ENCODE measurements around the gene PTPRN2.

DNA sequence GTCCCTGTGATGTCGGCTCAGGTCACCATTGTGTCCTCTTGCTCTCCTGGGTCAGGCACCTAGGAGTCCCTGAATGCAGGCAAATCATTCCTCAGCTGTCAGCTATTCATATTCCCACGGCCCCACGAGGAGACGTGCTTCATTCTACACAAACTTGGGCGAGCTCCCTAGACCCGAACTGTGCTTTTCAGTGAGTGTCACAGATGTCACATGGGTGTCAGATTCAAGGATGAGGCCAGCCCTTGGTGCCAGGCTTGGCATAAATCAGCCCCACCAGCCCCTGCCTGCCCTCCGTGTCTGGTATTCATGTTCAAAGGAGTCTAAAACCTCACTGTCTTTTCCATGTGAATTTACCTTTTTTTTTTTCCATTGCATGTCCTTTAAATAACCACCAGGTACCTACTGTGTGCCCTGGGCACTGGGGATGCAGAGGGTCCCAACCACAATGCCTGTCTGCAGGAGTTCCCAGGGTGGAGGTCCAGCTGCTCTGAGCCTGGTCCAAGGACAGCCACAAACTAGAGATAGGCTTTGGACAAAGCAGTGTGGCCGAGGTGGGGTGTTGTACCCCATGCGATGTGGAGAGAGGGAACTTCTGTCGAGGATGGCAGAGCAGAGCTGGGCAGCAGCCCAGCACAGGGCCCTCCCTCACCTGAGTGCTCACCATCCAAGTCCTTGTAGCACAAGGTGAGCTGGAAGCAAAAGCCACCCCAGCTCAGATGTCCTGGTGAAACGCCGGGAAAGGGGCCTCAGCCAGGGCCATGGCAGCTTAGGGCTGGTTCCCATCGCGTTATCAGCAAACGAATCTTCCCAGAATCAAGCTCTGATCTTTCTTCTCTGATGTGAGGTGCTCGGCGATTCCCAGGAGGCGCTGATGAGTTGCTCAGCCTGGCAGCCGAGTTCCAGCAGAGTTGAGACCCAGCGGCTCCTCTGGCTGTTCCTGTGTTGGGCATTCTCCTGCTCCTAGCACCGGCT, 611.9 kb downstream of the PTPRN2 start:
- TF ChIP-seq, protein P1, sequence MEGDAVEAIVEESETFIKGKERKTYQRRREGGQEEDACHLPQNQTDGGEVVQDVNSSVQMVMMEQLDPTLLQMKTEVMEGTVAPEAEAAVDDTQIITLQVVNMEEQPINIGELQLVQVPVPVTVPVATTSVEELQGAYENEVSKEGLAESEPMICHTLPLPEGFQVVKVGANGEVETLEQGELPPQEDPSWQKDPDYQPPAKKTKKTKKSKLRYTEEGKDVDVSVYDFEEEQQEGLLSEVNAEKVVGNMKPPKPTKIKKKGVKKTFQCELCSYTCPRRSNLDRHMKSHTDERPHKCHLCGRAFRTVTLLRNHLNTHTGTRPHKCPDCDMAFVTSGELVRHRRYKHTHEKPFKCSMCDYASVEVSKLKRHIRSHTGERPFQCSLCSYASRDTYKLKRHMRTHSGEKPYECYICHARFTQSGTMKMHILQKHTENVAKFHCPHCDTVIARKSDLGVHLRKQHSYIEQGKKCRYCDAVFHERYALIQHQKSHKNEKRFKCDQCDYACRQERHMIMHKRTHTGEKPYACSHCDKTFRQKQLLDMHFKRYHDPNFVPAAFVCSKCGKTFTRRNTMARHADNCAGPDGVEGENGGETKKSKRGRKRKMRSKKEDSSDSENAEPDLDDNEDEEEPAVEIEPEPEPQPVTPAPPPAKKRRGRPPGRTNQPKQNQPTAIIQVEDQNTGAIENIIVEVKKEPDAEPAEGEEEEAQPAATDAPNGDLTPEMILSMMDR (IDR thresholded peaks at IDR 0.05; ENCODE audit: low read depth, low read length) = no peak
- TF ChIP-seq, protein P2, sequence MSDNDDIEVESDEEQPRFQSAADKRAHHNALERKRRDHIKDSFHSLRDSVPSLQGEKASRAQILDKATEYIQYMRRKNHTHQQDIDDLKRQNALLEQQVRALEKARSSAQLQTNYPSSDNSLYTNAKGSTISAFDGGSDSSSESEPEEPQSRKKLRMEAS (IDR thresholded peaks at IDR 0.05; ENCODE audit: low read depth, low read length) = no peak
- no peak for TF ChIP-seq POLR2A (IDR thresholded peaks at IDR 0.05; ENCODE audit: extremely low read depth, insufficient read length)
